Suprapubic skin (tissue), 4 donors: ENCODE data around the gene AVPI1. TPM values are rescaled to one million over a fixed set of nuclear protein-coding genes. Genes with fewer than 3 reads are reported as not detected.
"Not testable (repeated sequence)": the region's sequence is repeated elsewhere in the genome, so short reads cannot be mapped to it uniquely, and the experiment has no call there.

Source experiments
- DNase-seq, 2 donors: peaks; one replicate each; pipeline ENCODE4 v3.0.0-alpha.2; 2019; ENCODE audit warnings: low spot score in 2 of 2
- H3K27ac ChIP-seq: fragments of 200-600 bp; sonication (generic); one replicate; pipeline ENCODE4 v1.5.1; 2019
- H3K27me3 ChIP-seq: fragments of 200-600 bp; sonication (generic); one replicate; pipeline ENCODE4 v1.5.1; 2019
- H3K36me3 ChIP-seq: fragments of 200-600 bp; sonication (generic); one replicate; pipeline ENCODE4 v1.5.1; 2019
- H3K4me1 ChIP-seq: fragments of 200-600 bp; sonication (generic); one replicate; pipeline ENCODE4 v1.5.1; 2019
- H3K4me3 ChIP-seq: fragments of 200-600 bp; sonication (generic); one replicate; pipeline ENCODE4 v1.5.1; 2019; ENCODE audit warnings: mild to moderate bottlenecking
- H3K9me3 ChIP-seq: fragments of 200-600 bp; sonication (generic); one replicate; pipeline ENCODE4 v1.5.1; 2019
- EP300 ChIP-seq: sonication (generic); formaldehyde crosslinking; IDR thresholded peaks from one replicate; pipeline ENCODE4 v1.6.1; 2017; ENCODE audit warnings: antibody characterized with exemption
- POLR2A ChIP-seq, 2 donors: fragments of 450-650 bp; IDR thresholded peaks; one replicate each; pipeline ENCODE4 v1.6.1; 2017; ENCODE audit warnings: antibody characterized with exemption in 2 of 2, mild to moderate bottlenecking in 2 of 2, moderate library complexity in 2 of 2
- POLR2AphosphoS5 ChIP-seq, 3 donors: sonication (generic); formaldehyde crosslinking; IDR thresholded peaks; one replicate each; pipeline ENCODE4 v1.6.1; 2017; ENCODE audit warnings: antibody characterized with exemption in 3 of 3
- WGBS: methylation state at CpG from one replicate; pipeline ENCODE4 v1.1.5; 2018; 5-methylcytosine and 5-hydroxymethylcytosine counted together
- total RNA-seq, 4 donors: library from RNA; depleted of rRNA; stranded (reverse); fragments of >200 nt; gene quantifications; one replicate each; pipeline ENCODE4 v1.1.0, GENCODE V29; 2016
- TF ChIP-seq, protein P1 (sequence below), 2 donors: fragments of 200-600 bp in 1 of 2; fragments of 450-650 bp in 1 of 2; sonication (generic) in 1 of 2; IDR thresholded peaks; one replicate each; pipeline ENCODE4 v1.5.1; 2016 to 2019; ENCODE audit warnings: antibody characterized with exemption in 2 of 2, mild to moderate bottlenecking in 1 of 2, moderate library complexity in 1 of 2

The AVPI1 gene
- total RNA-seq, 4 donors from 2014 or later, result 118 to 178 (median 142) TPM

DNA sequence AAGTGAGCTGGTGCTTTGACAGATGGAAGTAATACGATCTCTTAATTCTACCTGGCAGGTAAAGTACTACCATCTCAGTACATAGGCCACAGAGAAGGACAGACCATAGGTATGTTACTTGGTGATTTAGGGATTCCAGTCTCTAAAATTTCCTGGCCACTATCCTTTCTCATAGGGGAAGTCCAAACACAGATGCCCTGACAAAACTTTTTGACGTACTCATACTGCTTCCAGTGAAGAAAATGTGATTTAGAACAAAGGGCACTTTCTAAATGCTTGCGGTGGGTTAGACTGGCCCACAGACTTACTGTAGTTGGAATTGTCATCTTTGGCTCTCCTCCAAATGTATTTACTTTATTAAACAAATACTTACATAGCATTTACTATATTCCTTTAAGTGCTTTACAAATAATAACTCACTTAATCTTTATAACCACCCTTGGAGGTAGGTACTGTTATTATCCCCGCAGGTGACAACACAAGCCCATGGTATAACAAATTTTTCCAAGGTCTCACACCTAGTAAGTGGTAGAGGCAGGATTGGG, 43.5 kb downstream of the AVPI1 start:
- WGBS, result 87% methylated on average over 4 of the region's 4 CpGs
- H3K36me3 ChIP-seq, result peaks cover 12% of the 10 kb centered on the region

DNA sequence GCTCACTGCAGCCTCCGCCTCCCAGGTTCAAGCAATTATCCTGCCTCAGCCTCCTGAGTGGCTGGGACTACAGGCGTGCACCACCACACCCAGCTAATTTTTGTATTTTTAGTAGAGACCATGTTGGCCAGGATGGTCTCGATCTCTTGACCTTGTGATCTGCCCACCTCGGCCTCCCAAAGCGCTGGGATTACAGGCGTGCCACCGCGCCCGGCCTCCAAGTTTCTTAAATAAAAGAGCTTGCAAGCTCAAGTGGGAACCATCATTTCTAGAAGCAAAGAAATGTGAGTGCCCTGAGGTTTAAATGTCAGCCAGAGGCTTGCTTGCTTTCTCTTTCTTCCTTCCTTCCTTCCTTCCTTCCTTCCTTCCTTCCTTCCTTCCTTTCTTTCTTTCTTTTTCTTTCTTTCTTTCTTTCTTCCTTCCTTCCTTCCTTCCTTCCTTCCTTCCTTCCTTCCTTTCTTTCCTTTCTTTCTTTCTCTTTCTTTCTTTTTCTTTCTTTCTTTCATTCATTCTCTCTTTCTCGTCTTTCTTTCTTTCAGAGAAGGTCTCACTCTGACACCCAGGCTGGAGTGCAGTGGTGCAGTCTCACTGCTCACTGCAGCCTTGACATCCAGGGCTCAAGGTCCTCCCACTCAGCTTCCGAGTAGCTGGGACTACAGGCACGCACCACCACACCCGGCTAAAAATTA, 44.4 kb downstream of the AVPI1 start:
- H3K27me3 ChIP-seq, H3K9me3 ChIP-seq, DNase-seq, H3K4me3 ChIP-seq, H3K27ac ChIP-seq: not testable (repeated sequence)
- Histone ChIP-seq H3K4me1 (peaks cover 30% of the 10 kb centered on the region), H3K36me3 (peaks cover 12% of the 10 kb centered on the region)
- 96% methylated on average over 13 of the region's 13 CpGs for WGBS

More for the DNA sequence above, 43.5 kb downstream of the AVPI1 start:
- no peak for TF ChIP-seq POLR2AphosphoS5 (IDR thresholded peaks at IDR 0.05)
- TF ChIP-seq POLR2A (IDR thresholded peaks at IDR 0.05), result no peak
- TF ChIP-seq, protein P1, sequence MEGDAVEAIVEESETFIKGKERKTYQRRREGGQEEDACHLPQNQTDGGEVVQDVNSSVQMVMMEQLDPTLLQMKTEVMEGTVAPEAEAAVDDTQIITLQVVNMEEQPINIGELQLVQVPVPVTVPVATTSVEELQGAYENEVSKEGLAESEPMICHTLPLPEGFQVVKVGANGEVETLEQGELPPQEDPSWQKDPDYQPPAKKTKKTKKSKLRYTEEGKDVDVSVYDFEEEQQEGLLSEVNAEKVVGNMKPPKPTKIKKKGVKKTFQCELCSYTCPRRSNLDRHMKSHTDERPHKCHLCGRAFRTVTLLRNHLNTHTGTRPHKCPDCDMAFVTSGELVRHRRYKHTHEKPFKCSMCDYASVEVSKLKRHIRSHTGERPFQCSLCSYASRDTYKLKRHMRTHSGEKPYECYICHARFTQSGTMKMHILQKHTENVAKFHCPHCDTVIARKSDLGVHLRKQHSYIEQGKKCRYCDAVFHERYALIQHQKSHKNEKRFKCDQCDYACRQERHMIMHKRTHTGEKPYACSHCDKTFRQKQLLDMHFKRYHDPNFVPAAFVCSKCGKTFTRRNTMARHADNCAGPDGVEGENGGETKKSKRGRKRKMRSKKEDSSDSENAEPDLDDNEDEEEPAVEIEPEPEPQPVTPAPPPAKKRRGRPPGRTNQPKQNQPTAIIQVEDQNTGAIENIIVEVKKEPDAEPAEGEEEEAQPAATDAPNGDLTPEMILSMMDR (IDR thresholded peaks at IDR 0.05), result no peak
- TF ChIP-seq EP300, result no peak
- Histone ChIP-seq H3K4me3 (no peak overlapping the region), H3K4me1 (peaks cover 38% of the 10 kb centered on the region), H3K27ac (no peak overlapping the region), H3K9me3 (no peaks in the 10 kb centered on the region), H3K27me3 (no peaks in the 10 kb centered on the region)
- no peak for DNase-seq

DNA sequence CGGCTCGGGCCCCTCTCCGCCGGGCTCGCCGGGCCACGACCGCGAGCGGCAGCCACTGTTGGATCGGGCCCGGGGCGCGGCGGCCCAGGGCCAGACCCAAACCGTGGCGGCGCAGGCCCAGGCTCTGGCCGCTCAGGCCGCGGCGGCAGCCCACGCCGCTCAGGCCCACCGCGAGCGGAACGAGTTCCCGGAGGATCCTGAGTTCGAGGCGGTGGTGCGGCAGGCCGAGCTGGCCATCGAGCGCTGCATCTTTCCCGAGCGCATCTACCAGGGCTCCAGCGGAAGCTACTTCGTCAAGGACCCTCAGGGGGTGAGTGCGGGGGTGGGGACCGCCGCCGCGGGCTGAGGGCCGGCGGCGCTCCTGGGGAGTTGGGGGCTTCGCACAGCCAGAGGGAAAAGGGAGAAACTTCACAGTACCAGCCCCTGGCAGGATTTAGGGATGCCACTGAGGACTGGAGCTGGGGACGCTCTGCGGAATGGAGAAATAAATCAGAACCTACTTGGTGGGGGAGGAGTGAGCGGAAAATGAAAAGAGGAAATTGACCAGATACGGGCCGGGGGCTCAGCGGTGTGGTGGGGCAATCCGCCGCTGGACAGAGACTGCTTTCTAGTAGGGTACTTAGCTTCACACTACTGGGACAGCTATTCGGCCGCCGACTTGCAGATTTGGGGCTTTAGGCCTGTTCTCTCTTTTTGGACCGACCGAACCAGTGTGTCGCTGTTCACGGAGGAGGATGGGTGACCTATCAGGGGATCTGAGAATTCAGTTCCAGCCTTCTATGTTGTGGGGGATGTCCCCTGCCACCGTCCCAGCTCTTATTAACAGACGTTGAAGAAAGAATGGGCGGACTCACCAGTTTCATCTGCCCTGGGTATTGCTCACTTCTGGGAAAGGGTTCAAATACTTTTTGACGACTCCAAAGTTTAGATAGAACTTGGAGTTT, 45.9 kb downstream of the AVPI1 start:
- peak; percentile 72 to 82 for DNase-seq
- WGBS, result 2% methylated on average over 39 of the region's 67 CpGs
- TF ChIP-seq EP300 (no peak), POLR2AphosphoS5 (IDR thresholded peaks at IDR 0.05) (no peak), POLR2A (IDR thresholded peaks at IDR 0.05) (no peak)
- TF ChIP-seq, protein P1 (IDR thresholded peaks at IDR 0.05), result no peak
- Histone ChIP-seq H3K4me1 (peaks cover 23% of the 10 kb centered on the region), H3K9me3 (no peaks in the 10 kb centered on the region), H3K36me3 (peaks cover 7% of the 10 kb centered on the region), H3K4me3 (peak overlapping the region; percentile 76), H3K27ac (peak overlapping the region; percentile 83), H3K27me3 (no peaks in the 10 kb centered on the region)

DNA sequence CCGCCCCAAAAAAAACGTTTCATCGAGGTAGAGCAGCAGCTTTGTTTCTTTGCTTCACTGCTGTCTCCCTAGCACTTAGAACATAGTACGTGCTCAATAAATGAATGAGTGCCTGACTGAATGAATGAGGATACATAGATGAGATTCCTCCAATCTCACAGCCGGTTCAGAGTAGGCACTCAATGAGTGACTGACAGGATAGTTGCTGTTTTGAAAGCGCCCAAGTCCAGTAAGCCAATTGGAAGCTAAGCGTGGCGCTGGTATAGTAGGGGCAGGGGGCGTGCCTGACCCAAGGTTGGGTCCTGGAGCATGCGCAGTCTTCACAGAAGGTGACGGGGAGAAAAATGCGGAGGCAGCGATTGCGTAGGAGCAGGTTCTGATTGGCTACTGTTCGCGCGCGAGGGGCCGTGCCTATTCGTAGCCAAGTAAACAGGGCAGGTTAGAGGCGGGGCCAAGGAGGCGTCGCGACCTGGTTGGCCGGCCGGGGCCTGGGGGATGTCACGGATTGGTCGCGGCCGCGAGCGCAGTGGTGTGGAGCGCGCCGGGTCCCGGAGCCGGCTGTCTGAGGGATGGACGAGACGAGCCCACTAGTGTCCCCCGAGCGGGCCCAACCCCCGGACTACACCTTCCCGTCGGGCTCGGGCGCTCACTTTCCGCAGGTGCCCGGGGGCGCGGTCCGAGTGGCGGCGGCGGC, 46.7 kb downstream of the AVPI1 start, which contains the start of gene PI4K2A:
PI4K2A (plus strand) TSS at position 498 of the 694 bp plus-strand sequence; CDS start at position 570, 72 bp downstream.
- H3K4me1 ChIP-seq, result peaks cover 23% of the 10 kb centered on the region
- DNase-seq, result peak; percentile 100
- no peaks in the 10 kb centered on the region for H3K27me3 ChIP-seq
- TF ChIP-seq, protein P1 (IDR thresholded peaks at IDR 0.05), result no peak
- TF ChIP-seq POLR2AphosphoS5 (IDR thresholded peaks at IDR 0.05) (peak in 1 of 3 donors; percentile 35), POLR2A (IDR thresholded peaks at IDR 0.05) (peak in 1 of 2 donors; percentile 92), EP300 (no peak)
- WGBS, result 6% methylated on average over 12 of the region's 54 CpGs
- peaks cover 7% of the 10 kb centered on the region for H3K36me3 ChIP-seq
- H3K4me3 ChIP-seq, result peak within 1 kb of the TSS; percentile 76
- H3K9me3 ChIP-seq, result no peaks in the 10 kb centered on the region
- H3K27ac ChIP-seq, result peak within 1 kb of the TSS; percentile 83

DNA sequence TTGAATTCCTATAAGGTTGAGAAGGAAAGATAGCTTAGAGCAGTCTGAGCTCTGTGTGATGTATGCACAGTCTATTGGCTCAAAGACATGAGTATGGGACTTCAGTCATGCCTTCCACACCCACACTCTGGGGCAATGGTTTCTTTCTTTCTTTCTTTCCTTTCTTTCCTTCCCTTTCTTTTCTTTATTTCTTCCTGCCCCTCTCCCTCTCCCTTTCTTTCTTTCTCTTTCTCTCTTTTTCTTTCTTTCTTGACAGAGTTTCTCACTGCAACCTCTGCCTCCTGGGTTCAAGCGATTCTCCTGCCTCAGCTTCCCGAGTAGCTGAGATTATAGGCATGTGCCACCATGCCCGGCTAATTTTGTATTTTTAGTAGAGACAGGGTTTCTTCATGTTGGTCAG, 48.0 kb downstream of the AVPI1 start:
- not testable (repeated sequence) for H3K36me3 ChIP-seq, H3K4me3 ChIP-seq, H3K9me3 ChIP-seq, DNase-seq, H3K27ac ChIP-seq, H3K27me3 ChIP-seq
- 73% methylated on average over 3 of the region's 3 CpGs for WGBS
- peaks cover 23% of the 10 kb centered on the region for H3K4me1 ChIP-seq
